ENCODE measurements around the gene KCND3. TPM values are rescaled to one million over a fixed set of nuclear protein-coding genes. Genes with fewer than 3 reads are reported as not detected.
A peak's percentile ranks its signal among the peaks of the same experiment; 100 is the strongest.

The KCND3 gene
- total RNA-seq, 1 experiment from 2014 or later = not detected

DNA sequence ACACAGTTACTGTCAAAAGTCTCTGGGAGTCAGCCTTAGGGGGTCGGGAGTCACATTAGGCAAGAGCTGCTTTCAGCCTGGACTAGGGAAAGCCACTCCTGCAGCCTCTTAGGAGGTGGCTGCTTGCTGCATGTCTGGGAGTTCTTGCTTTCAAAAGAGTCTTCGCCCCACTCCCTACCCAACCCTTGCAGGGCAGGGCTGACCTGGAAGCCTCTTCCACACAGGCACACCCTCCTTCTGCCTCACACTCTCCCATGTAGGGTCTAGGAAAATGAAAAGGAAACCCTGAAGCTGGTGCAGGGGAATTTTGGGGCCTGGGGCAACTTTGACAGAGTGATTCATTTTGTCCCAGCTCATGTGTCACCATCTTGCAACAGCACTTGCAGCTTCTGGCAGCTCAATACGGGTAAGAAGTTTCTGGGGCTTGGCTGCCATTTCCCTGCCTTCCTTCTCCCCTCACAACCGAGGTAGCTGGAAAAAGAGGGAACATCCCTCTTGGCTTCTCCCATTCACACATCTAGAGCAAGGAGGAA lies 37.3 kb downstream of the KCND3 start:
- intact Hi-C loops (cut with micrococcal nuclease) = no loop called here
- Mint-ChIP-seq H3K27me3 (ENCODE audit: insufficient read depth, unreplicated experiment) (no peaks in the 10 kb centered on the region), H3K4me1 (ENCODE audit: insufficient read depth, unreplicated experiment) (peaks cover 28% of the 10 kb centered on the region), H3K27ac (ENCODE audit: low read depth, unreplicated experiment) (no peak overlapping the region), H3K36me3 (ENCODE audit: insufficient read depth, unreplicated experiment) (no peaks in the 10 kb centered on the region), H3K9me3 (ENCODE audit: unreplicated experiment) (no peaks in the 10 kb centered on the region), H3K4me3 (ENCODE audit: unreplicated experiment) (no peak overlapping the region)
- DNase-seq (ENCODE audit: unreplicated experiment) = peak; percentile 69
- no TSS peak for BruUV-seq (replicated peaks)
- TF ChIP-seq, protein P1, sequence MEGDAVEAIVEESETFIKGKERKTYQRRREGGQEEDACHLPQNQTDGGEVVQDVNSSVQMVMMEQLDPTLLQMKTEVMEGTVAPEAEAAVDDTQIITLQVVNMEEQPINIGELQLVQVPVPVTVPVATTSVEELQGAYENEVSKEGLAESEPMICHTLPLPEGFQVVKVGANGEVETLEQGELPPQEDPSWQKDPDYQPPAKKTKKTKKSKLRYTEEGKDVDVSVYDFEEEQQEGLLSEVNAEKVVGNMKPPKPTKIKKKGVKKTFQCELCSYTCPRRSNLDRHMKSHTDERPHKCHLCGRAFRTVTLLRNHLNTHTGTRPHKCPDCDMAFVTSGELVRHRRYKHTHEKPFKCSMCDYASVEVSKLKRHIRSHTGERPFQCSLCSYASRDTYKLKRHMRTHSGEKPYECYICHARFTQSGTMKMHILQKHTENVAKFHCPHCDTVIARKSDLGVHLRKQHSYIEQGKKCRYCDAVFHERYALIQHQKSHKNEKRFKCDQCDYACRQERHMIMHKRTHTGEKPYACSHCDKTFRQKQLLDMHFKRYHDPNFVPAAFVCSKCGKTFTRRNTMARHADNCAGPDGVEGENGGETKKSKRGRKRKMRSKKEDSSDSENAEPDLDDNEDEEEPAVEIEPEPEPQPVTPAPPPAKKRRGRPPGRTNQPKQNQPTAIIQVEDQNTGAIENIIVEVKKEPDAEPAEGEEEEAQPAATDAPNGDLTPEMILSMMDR (IDR thresholded peaks at IDR 0.05; ENCODE audit: unreplicated experiment) = no peak
- ChIA-PET CTCF (no interaction called here), POLR2A (no interaction called here)

- no peaks in the 10 kb centered on the region for H3K36me3 Mint-ChIP-seq (ENCODE audit: insufficient read depth, unreplicated experiment)
- H3K27me3 Mint-ChIP-seq (ENCODE audit: insufficient read depth, unreplicated experiment) = no peaks in the 10 kb centered on the region
- H3K4me3 Mint-ChIP-seq (ENCODE audit: unreplicated experiment) = no peak overlapping the region
- CTCF ChIA-PET = no interaction called here
- H3K4me1 Mint-ChIP-seq (ENCODE audit: insufficient read depth, unreplicated experiment) = peaks cover 24% of the 10 kb centered on the region
- TF ChIP-seq, protein P1 (IDR thresholded peaks at IDR 0.05; ENCODE audit: unreplicated experiment) = no peak
- DNase-seq (ENCODE audit: unreplicated experiment) = peak; percentile 74
- POLR2A ChIA-PET = interaction anchor here (0.7 kb wide), 1 partner anchor 28 kb away, joined by 3 read pairs; no protein-coding TSS in a partner anchor
- intact Hi-C loops (cut with micrococcal nuclease) = no loop called here
- no peak overlapping the region for H3K27ac Mint-ChIP-seq (ENCODE audit: low read depth, unreplicated experiment)
- BruUV-seq (replicated peaks) = no TSS peak
- H3K9me3 Mint-ChIP-seq (ENCODE audit: unreplicated experiment) = no peaks in the 10 kb centered on the region
Observed at GRCh38 chr1:111948209-111949171, 41.0 kb downstream of the KCND3 start.

- DNase-seq (ENCODE audit: unreplicated experiment) = no peak
- no TSS peak for BruUV-seq (replicated peaks)
- peaks cover 10% of the 10 kb centered on the region for H3K4me1 Mint-ChIP-seq (ENCODE audit: insufficient read depth, unreplicated experiment)
- intact Hi-C loops (cut with micrococcal nuclease) = no loop called here
- ChIA-PET POLR2A (no interaction called here), CTCF (no interaction called here)
- H3K36me3 Mint-ChIP-seq (ENCODE audit: insufficient read depth, unreplicated experiment) = no peaks in the 10 kb centered on the region
- H3K4me3 Mint-ChIP-seq (ENCODE audit: unreplicated experiment) = no peak overlapping the region
- TF ChIP-seq, protein P1 (IDR thresholded peaks at IDR 0.05; ENCODE audit: unreplicated experiment) = no peak
- H3K27ac Mint-ChIP-seq (ENCODE audit: low read depth, unreplicated experiment) = no peak overlapping the region
- no peaks in the 10 kb centered on the region for H3K9me3 Mint-ChIP-seq (ENCODE audit: unreplicated experiment)
- peaks cover 33% of the 10 kb centered on the region for H3K27me3 Mint-ChIP-seq (ENCODE audit: insufficient read depth, unreplicated experiment)
Observed at GRCh38 chr1:111943846-111944749, 45.4 kb downstream of the KCND3 start.

DNA sequence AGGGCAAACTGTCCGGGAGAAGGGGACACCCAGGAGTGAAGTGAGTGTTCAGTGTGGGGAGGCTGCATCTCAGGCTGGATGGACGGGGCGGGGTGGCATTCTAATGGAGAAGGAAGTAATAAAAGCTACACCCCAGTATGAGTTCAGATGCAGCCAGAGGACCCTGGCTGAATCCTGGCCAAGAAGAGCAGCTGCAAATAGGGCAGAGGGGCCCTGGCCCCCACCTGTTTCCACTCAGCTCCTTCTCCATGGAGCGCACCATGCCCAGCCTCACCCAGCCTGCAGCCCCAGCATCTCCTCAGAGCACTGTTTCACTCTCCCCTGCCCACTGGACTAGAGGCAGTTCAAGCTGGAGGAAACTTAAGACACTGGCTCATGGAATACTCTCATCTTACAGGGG lies 46.4 kb downstream of the KCND3 start:
- Mint-ChIP-seq H3K9me3 (ENCODE audit: unreplicated experiment) (no peaks in the 10 kb centered on the region), H3K27me3 (ENCODE audit: insufficient read depth, unreplicated experiment) (peaks cover 33% of the 10 kb centered on the region), H3K4me3 (ENCODE audit: unreplicated experiment) (no peak overlapping the region), H3K36me3 (ENCODE audit: insufficient read depth, unreplicated experiment) (no peaks in the 10 kb centered on the region), H3K27ac (ENCODE audit: low read depth, unreplicated experiment) (no peak overlapping the region), H3K4me1 (ENCODE audit: insufficient read depth, unreplicated experiment) (peaks cover 5% of the 10 kb centered on the region)
- intact Hi-C loops (cut with micrococcal nuclease) = no loop called here
- ChIA-PET CTCF (interaction anchor here (0.5 to 0.6 kb wide), 3 partner anchors 27 to 1689 kb away, joined by 3 to 4 read pairs (median 3); no protein-coding TSS in a partner anchor), POLR2A (no interaction called here)
- TF ChIP-seq, protein P1 (IDR thresholded peaks at IDR 0.05; ENCODE audit: unreplicated experiment) = no peak
- DNase-seq (ENCODE audit: unreplicated experiment) = no peak
- no TSS peak for BruUV-seq (replicated peaks)

Measured in MCF 10A (cell line).